A549 (cell line): ENCODE measurements around the gene GIMAP4. TPM values are rescaled to one million over a fixed set of nuclear protein-coding genes. Genes with fewer than 3 reads are reported as not detected.

Source experiments
- ATAC-seq, 2 experiments: fragments of 200-7000 bp in 1 of 2; fragments of >200 bp in 1 of 2; cut with Nextera tagmentation in 1 of 2; cut with Tn5 transposase in 1 of 2; 3 replicates each; pipeline versions ENCODE4 v1.8.0 to v1.9.1; 2018 to 2020; ENCODE audit warnings: mild to moderate bottlenecking in 1 of 2, moderate library complexity in 1 of 2
- CTCF ChIA-PET: fragments of 300-600 bp; sonication (Branson Sonifier 250); formaldehyde crosslinking; extraction: SDS; loops from one replicate; lab custom pipeline; 2021; ENCODE audit warnings: antibody characterized with exemption, inconsistent platforms; lab: Yijun Ruan, JAX
- POLR2A ChIA-PET: fragments of 350-600 bp; formaldehyde crosslinking; extraction: SDS; loops from one replicate; lab custom pipeline; 2021; ENCODE audit warnings: antibody characterized with exemption, inconsistent platforms; lab: Yijun Ruan, JAX
- DNase-seq, 2 experiments: peaks; one replicate each; pipeline versions ENCODE4 v3.0.0 to v3.0.0-alpha.2; 2011 to 2016; ENCODE audit warnings: low read depth in 1 of 2, low spot score in 1 of 2
- FAIRE-seq: peaks from 2 replicates; lab custom pipeline; 2011; peaks lifted over from hg19 to GRCh38; lab: Jason Lieb, UNC
- H3K27ac ChIP-seq, 2 experiments: fragments of >200 bp; sonication (Bioruptor Twin); formaldehyde crosslinking; 3 replicates each; pipeline ENCODE4 v1.5.1; 2016 to 2017
- H3K4me1 ChIP-seq: fragments of >200 bp; sonication (Bioruptor Twin); formaldehyde crosslinking; 3 replicates; pipeline ENCODE4 v1.6.1; 2016
- H3K4me2 ChIP-seq: fragments of >200 bp; sonication (Bioruptor Twin); formaldehyde crosslinking; 3 replicates; pipeline ENCODE4 v1.6.1; 2016
- H3K4me3 ChIP-seq: fragments of >200 bp; sonication (Bioruptor Twin); formaldehyde crosslinking; 3 replicates; pipeline ENCODE4 v1.5.1; 2016
- H3K9me3 ChIP-seq: fragments of >200 bp; sonication (Bioruptor Twin); formaldehyde crosslinking; 3 replicates; pipeline ENCODE4 v1.6.1; 2016
- CBX8 ChIP-seq: fragments of 200-600 bp; sonication (generic); IDR thresholded peaks from 2 replicates; pipeline ENCODE4 v1.6.1; 2016
- CHD2 ChIP-seq: fragments of 150-350 bp; IDR thresholded peaks from 2 replicates; pipeline ENCODE4 v1.6.1; 2014; ENCODE audit warnings: low read length; ENCODE audit not compliant: partially characterized antibody
- EHMT2 ChIP-seq: fragments of 200-600 bp; sonication (generic); IDR thresholded peaks from 2 replicates; pipeline ENCODE4 v1.6.1; 2016; ENCODE audit warnings: antibody characterized with exemption, low read depth, mild to moderate bottlenecking, moderate library complexity
- EP300 ChIP-seq, 2 experiments: fragments of >200 bp; sonication (Bioruptor Twin); formaldehyde crosslinking; IDR thresholded peaks; 2 replicates in 1 of 2; 3 replicates in 1 of 2; pipeline ENCODE4 v1.6.1; 2016 to 2017
- FOSB ChIP-seq: fragments of 250-450 bp; sonication (Bioruptor Pico); IDR thresholded peaks from 2 replicates; pipeline ENCODE4 v1.5.0; 2020; ENCODE audit warnings: mild to moderate bottlenecking, moderate library complexity
- FOXS1 ChIP-seq: fragments of 250-450 bp; sonication (Bioruptor Pico); IDR thresholded peaks from 2 replicates; pipeline ENCODE4 v1.5.0; 2020; ENCODE audit warnings: mild to moderate bottlenecking, moderate library complexity
- HEYL ChIP-seq: fragments of 250-450 bp; sonication (Bioruptor Pico); IDR thresholded peaks from 2 replicates; pipeline ENCODE4 v1.8.0; 2021; ENCODE audit warnings: mild to moderate bottlenecking, moderate library complexity
- HOXA7 ChIP-seq: fragments of 250-450 bp; sonication (Bioruptor Pico); IDR thresholded peaks from 2 replicates; pipeline ENCODE4 v1.5.0; 2020; ENCODE audit warnings: mild to moderate bottlenecking, moderate library complexity
- HOXB13 ChIP-seq: fragments of 250-450 bp; sonication (Bioruptor Pico); IDR thresholded peaks from 2 replicates; pipeline ENCODE4 v1.5.0; 2020; ENCODE audit warnings: low read depth, mild to moderate bottlenecking, moderate library complexity
- MAFK ChIP-seq: fragments of 450-650 bp; IDR thresholded peaks from 2 replicates; pipeline ENCODE4 v1.6.1; 2014; ENCODE audit not compliant: partially characterized antibody
- MYC ChIP-seq: IDR thresholded peaks from 2 replicates; pipeline ENCODE4 v1.6.1; 2012; ENCODE audit warnings: mild to moderate bottlenecking, inconsistent platforms, low read length, improper control_type of control experiment, borderline replicate concordance
- NPAS2 ChIP-seq: fragments of 250-450 bp; sonication (Bioruptor Pico); IDR thresholded peaks from 2 replicates; pipeline ENCODE4 v1.8.0; 2022; ENCODE audit warnings: mild to moderate bottlenecking, moderate library complexity, borderline replicate concordance
- POLR2A ChIP-seq: IDR thresholded peaks from 2 replicates; pipeline ENCODE4 v1.6.1; 2012; ENCODE audit warnings: mild to moderate bottlenecking, low read length
- ZFP36 ChIP-seq: fragments of 450-650 bp; IDR thresholded peaks from 2 replicates; pipeline ENCODE4 v1.6.1; 2014; ENCODE audit warnings: borderline replicate concordance; ENCODE audit not compliant: partially characterized antibody
- WGBS: methylation state at CpG from one replicate; pipeline ENCODE4 v1.1.6; 2017; ENCODE audit errors: missing lambda C conversion rate; 5-methylcytosine and 5-hydroxymethylcytosine counted together
- polyA plus RNA-seq, 4 experiments: library from polyadenylated mRNA; depleted of rRNA in 3 of 4; stranded (reverse); fragments of >200 nt; fragmentation: RNase III in 1 of 4; extraction: RNeasy Plus Mini Kit Qiagen cat#74134 plus additional on column Dnase treatment in 1 of 4; gene quantifications; 2 replicates in 3 of 4; 3 replicates in 1 of 4; pipeline ENCODE4 v1.2.3, GENCODE V29; 2011 to 2017
- TF ChIP-seq, protein P1 (sequence below): IDR thresholded peaks from 2 replicates; pipeline ENCODE4 v1.6.1; 2012
- TF ChIP-seq, protein P2 (sequence below): IDR thresholded peaks from 2 replicates; pipeline ENCODE4 v1.6.1; 2012
- TF ChIP-seq, protein P3 (sequence below): fragments of 150-350 bp; IDR thresholded peaks from 2 replicates; pipeline ENCODE4 v1.6.1; 2014; ENCODE audit warnings: low read depth, mild to moderate bottlenecking, low read length
- TF ChIP-seq, protein P4 (sequence below): fragments of 450-650 bp; IDR thresholded peaks from 2 replicates; pipeline ENCODE4 v1.6.1; 2014; ENCODE audit warnings: antibody characterized with exemption
- TF ChIP-seq, protein P5 (sequence below): fragments of >200 bp; sonication (Bioruptor Twin); formaldehyde crosslinking; IDR thresholded peaks from 3 replicates; pipeline ENCODE4 v1.6.1; 2016

GIMAP4 gene
- polyA plus RNA-seq, 2 of the 4 experiments (the other 2 are of a cell fraction): not detected

DNA sequence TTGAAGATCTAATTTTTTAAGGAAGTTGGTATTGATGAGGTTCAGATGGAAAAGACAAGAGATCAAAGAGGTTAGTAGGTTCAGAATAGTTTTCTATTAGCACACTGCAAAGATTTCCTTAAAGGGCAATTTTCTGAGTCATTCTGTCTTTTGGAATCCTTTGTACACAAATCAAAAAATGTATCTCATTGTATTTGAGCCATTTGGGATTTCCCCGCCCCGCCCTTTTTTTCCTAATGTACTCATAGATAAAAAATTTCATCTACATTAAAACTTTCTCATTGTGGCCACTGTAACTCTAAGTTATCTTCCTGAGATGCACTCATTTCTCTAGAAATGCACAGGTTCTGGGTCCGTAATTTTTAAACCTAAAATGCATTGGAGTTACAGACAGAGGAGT lies 52.9 kb downstream of the GIMAP4 start:
- TF ChIP-seq HEYL (CRISPR knock-in tag): no peak
- under 1% methylated on average over 3 of the region's 3 CpGs for WGBS
- Histone ChIP-seq H3K9me3 (no peaks in the 10 kb centered on the region), H3K4me2 (no peak overlapping the region), H3K27ac (no peak overlapping the region), H3K4me3 (no peak overlapping the region), H3K4me1 (no peaks in the 10 kb centered on the region)
- POLR2A ChIA-PET: no interaction called here
- ATAC-seq (no peak), DNase-seq (no peak), FAIRE-seq (no peak)
- CTCF ChIA-PET: no interaction called here

DNA sequence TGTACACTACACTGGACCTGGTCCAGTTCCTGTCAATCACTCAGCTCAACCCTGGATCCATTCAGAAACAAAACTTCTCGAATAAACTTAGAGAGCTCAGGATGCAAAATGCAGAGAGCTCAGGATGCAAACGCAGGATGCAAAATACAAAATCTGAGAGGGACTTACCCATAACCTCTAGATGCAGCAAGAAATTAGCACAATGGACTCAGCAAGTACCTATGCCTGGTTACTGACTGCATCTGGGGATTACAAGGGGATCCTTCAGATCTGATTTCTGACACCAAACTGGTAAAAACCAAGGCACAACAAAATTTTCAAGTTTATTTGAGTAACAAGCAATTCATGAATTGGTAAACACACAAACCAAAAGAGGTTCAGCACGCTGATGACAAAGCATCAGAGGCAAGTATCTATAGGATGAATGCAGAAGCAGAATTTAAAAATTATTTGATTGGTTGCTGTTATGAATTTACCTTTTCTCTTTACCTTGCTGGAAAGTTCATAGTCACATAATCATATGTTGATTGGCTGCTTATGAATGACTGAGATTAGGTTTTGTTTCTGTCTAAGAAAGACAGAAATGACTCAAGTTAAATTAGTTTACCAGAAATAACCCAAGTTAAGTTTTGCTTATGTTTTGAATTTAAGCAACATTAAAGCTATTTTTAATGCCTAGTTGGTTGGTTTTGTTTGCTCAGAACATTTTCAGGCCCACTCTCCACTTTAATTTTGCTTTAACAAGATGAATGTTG lies 53.6 kb downstream of the GIMAP4 start:
- Histone ChIP-seq H3K9me3 (no peaks in the 10 kb centered on the region), H3K4me3 (no peak overlapping the region), H3K27ac (no peak overlapping the region), H3K4me1 (no peaks in the 10 kb centered on the region), H3K4me2 (no peak overlapping the region)
- no peak for FAIRE-seq
- 6% methylated on average over 3 of the region's 3 CpGs for WGBS
- CTCF ChIA-PET: no interaction called here
- no peak for DNase-seq
- ATAC-seq: no peak
- POLR2A ChIA-PET: no interaction called here
- TF ChIP-seq FOXS1: no peak
- TF ChIP-seq, protein P1, sequence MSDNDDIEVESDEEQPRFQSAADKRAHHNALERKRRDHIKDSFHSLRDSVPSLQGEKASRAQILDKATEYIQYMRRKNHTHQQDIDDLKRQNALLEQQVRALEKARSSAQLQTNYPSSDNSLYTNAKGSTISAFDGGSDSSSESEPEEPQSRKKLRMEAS: no peak
- no peak for TF ChIP-seq ZFP36
- TF ChIP-seq, protein P2, sequence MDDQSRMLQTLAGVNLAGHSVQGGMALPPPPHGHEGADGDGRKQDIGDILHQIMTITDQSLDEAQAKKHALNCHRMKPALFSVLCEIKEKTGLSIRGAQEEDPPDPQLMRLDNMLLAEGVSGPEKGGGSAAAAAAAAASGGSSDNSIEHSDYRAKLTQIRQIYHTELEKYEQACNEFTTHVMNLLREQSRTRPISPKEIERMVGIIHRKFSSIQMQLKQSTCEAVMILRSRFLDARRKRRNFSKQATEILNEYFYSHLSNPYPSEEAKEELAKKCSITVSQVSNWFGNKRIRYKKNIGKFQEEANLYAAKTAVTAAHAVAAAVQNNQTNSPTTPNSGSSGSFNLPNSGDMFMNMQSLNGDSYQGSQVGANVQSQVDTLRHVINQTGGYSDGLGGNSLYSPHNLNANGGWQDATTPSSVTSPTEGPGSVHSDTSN: no peak
- no peak for TF ChIP-seq CHD2
- TF ChIP-seq, protein P3, sequence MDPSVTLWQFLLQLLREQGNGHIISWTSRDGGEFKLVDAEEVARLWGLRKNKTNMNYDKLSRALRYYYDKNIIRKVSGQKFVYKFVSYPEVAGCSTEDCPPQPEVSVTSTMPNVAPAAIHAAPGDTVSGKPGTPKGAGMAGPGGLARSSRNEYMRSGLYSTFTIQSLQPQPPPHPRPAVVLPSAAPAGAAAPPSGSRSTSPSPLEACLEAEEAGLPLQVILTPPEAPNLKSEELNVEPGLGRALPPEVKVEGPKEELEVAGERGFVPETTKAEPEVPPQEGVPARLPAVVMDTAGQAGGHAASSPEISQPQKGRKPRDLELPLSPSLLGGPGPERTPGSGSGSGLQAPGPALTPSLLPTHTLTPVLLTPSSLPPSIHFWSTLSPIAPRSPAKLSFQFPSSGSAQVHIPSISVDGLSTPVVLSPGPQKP: no peak
- TF ChIP-seq NPAS2 (CRISPR knock-in tag): no peak
- no peak for TF ChIP-seq EHMT2
- TF ChIP-seq FOSB (CRISPR knock-in tag): no peak
- TF ChIP-seq, protein P4, sequence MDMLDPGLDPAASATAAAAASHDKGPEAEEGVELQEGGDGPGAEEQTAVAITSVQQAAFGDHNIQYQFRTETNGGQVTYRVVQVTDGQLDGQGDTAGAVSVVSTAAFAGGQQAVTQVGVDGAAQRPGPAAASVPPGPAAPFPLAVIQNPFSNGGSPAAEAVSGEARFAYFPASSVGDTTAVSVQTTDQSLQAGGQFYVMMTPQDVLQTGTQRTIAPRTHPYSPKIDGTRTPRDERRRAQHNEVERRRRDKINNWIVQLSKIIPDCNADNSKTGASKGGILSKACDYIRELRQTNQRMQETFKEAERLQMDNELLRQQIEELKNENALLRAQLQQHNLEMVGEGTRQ: no peak
- TF ChIP-seq HOXA7 (CRISPR knock-in tag): no peak
- TF ChIP-seq HOXB13: no peak
- TF ChIP-seq MYC: no peak
- no peak for TF ChIP-seq POLR2A
- TF ChIP-seq HEYL (CRISPR knock-in tag): no peak

DNA sequence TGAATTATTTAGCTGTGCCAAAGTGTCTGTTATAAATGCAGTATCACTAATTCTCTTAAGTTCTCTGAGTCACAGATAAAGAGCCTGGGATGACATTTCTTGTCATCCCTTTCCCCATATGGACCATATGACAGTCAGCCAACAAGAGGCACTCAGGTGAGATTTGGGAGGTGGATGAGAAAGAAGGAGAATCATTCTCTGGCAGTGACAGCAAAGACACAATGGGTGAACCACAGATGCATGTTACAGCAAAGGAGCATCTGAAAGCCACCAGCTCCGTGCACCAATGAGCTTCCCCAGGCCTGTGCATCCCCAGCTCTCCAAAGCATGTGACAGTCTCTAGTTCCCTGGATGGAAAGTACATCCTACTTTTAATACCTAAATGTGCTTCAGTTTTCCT lies 54.2 kb downstream of the GIMAP4 start:
- POLR2A ChIA-PET: no interaction called here
- Histone ChIP-seq H3K4me2 (no peak overlapping the region), H3K27ac (no peak overlapping the region), H3K9me3 (no peaks in the 10 kb centered on the region), H3K4me3 (no peak overlapping the region), H3K4me1 (no peaks in the 10 kb centered on the region)
- DNase-seq: no peak
- CTCF ChIA-PET: no interaction called here
- ATAC-seq: no peak
- whole genome bisulfite sequencing: 5% methylated on average over 1 of the region's 1 CpG
- no peak for FAIRE-seq
- TF ChIP-seq CBX8 (no peak), EP300 (IDR thresholded peaks at IDR 0.05) (no peak), MAFK (no peak)
- TF ChIP-seq, protein P5, sequence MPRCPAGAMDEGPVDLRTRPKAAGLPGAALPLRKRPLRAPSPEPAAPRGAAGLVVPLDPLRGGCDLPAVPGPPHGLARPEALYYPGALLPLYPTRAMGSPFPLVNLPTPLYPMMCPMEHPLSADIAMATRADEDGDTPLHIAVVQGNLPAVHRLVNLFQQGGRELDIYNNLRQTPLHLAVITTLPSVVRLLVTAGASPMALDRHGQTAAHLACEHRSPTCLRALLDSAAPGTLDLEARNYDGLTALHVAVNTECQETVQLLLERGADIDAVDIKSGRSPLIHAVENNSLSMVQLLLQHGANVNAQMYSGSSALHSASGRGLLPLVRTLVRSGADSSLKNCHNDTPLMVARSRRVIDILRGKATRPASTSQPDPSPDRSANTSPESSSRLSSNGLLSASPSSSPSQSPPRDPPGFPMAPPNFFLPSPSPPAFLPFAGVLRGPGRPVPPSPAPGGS: no peak

Other genes starting within 250 kb of the GIMAP4 start
- 0.22 and 0.46 TPM in 2 replicates for gene LRRC61, start 244.0 kb upstream of the GIMAP4 start, polyA plus RNA-seq (2011; rRNA removed)
- 0.10 to 0.47 TPM (median 0.19 TPM) in 3 replicates for gene LRRC61, start 244.0 kb upstream of the GIMAP4 start, polyA plus RNA-seq (2017; fragmentation: RNase III; extraction: RNeasy Plus Mini Kit Qiagen cat#74134 plus additional on column Dnase treatment)
- 0.40 and 0.43 TPM in 2 replicates for gene ACTR3C, start 243.8 kb upstream of the GIMAP4 start, polyA plus RNA-seq (2011; rRNA removed)
- gene ACTR3C, start 243.8 kb upstream of the GIMAP4 start, polyA plus RNA-seq (2017; fragmentation: RNase III; extraction: RNeasy Plus Mini Kit Qiagen cat#74134 plus additional on column Dnase treatment): 0.43 to 0.58 TPM (median 0.54 TPM) in 3 replicates
- gene RARRES2, start 225.8 kb upstream of the GIMAP4 start, polyA plus RNA-seq (2011; rRNA removed): not detected in 2 replicates
- 0.11 TPM in 1 of 3 replicates, not detected in the others for gene RARRES2, start 225.8 kb upstream of the GIMAP4 start, polyA plus RNA-seq (2017; fragmentation: RNase III; extraction: RNeasy Plus Mini Kit Qiagen cat#74134 plus additional on column Dnase treatment)
- 48.1 and 58.0 TPM in 2 replicates for gene REPIN1, start 198.6 kb upstream of the GIMAP4 start, polyA plus RNA-seq (2011; rRNA removed)
- 86.2 to 101 TPM (median 101 TPM) in 3 replicates for gene REPIN1, start 198.6 kb upstream of the GIMAP4 start, polyA plus RNA-seq (2017; fragmentation: RNase III; extraction: RNeasy Plus Mini Kit Qiagen cat#74134 plus additional on column Dnase treatment)
- gene ZNF775, start 188.1 kb upstream of the GIMAP4 start, polyA plus RNA-seq (2011; rRNA removed): 1.5 and 1.7 TPM in 2 replicates
- 4.5 to 5.4 TPM (median 5.4 TPM) in 3 replicates for gene ZNF775, start 188.1 kb upstream of the GIMAP4 start, polyA plus RNA-seq (2017; fragmentation: RNase III; extraction: RNeasy Plus Mini Kit Qiagen cat#74134 plus additional on column Dnase treatment)
- gene GIMAP8, start 116.8 kb upstream of the GIMAP4 start, polyA plus RNA-seq (2011; rRNA removed): not detected in 2 replicates
- not detected in 3 replicates for gene GIMAP8, start 116.8 kb upstream of the GIMAP4 start, polyA plus RNA-seq (2017; fragmentation: RNase III; extraction: RNeasy Plus Mini Kit Qiagen cat#74134 plus additional on column Dnase treatment)
- not detected in 2 replicates for gene GIMAP7, start 52.5 kb upstream of the GIMAP4 start, polyA plus RNA-seq (2011; rRNA removed)
- gene GIMAP7, start 52.5 kb upstream of the GIMAP4 start, polyA plus RNA-seq (2017; fragmentation: RNase III; extraction: RNeasy Plus Mini Kit Qiagen cat#74134 plus additional on column Dnase treatment): not detected in 3 replicates
- not detected in 2 replicates for gene GIMAP6, start 65.0 kb downstream of the GIMAP4 start, polyA plus RNA-seq (2011; rRNA removed)
- not detected in 3 replicates for gene GIMAP6, start 65.0 kb downstream of the GIMAP4 start, polyA plus RNA-seq (2017; fragmentation: RNase III; extraction: RNeasy Plus Mini Kit Qiagen cat#74134 plus additional on column Dnase treatment)
- 0.12 and 0.14 TPM in 2 replicates for gene GIMAP2, start 118.3 kb downstream of the GIMAP4 start, polyA plus RNA-seq (2011; rRNA removed)
- gene GIMAP2, start 118.3 kb downstream of the GIMAP4 start, polyA plus RNA-seq (2017; fragmentation: RNase III; extraction: RNeasy Plus Mini Kit Qiagen cat#74134 plus additional on column Dnase treatment): 0.12 TPM in 1 of 3 replicates, not detected in the others
- not detected in 2 replicates for gene GIMAP1, start 149.2 kb downstream of the GIMAP4 start, polyA plus RNA-seq (2011; rRNA removed)
- not detected in 3 replicates for gene GIMAP1, start 149.2 kb downstream of the GIMAP4 start, polyA plus RNA-seq (2017; fragmentation: RNase III; extraction: RNeasy Plus Mini Kit Qiagen cat#74134 plus additional on column Dnase treatment)
- not detected in 2 replicates for gene GIMAP5, start 170.0 kb downstream of the GIMAP4 start, polyA plus RNA-seq (2011; rRNA removed)
- gene GIMAP5, start 170.0 kb downstream of the GIMAP4 start, polyA plus RNA-seq (2017; fragmentation: RNase III; extraction: RNeasy Plus Mini Kit Qiagen cat#74134 plus additional on column Dnase treatment): not detected in 3 replicates
- 0.10 and 0.26 TPM in 2 replicates for gene TMEM176B, start 233.0 kb downstream of the GIMAP4 start, polyA plus RNA-seq (2011; rRNA removed)
- not detected in 3 replicates for gene TMEM176B, start 233.0 kb downstream of the GIMAP4 start, polyA plus RNA-seq (2017; fragmentation: RNase III; extraction: RNeasy Plus Mini Kit Qiagen cat#74134 plus additional on column Dnase treatment)
- gene TMEM176A, start 233.4 kb downstream of the GIMAP4 start, polyA plus RNA-seq (2011; rRNA removed): 0.05 TPM in 1 of 2 replicates, not detected in the other
- gene TMEM176A, start 233.4 kb downstream of the GIMAP4 start, polyA plus RNA-seq (2017; fragmentation: RNase III; extraction: RNeasy Plus Mini Kit Qiagen cat#74134 plus additional on column Dnase treatment): not detected in 3 replicates